SW 1271 (cell line): ENCODE data around the gene SETDB2.
"Not testable (repeated sequence)": the region's sequence is repeated elsewhere in the genome, so short reads cannot be mapped to it uniquely, and the experiment has no call there.

ENCODE experiments used
- DNase-seq, 2 experiments: peaks; one replicate each; lab custom pipeline; 2025; lab: John Stamatoyannopoulos, UW

The SETDB2 gene

DNA sequence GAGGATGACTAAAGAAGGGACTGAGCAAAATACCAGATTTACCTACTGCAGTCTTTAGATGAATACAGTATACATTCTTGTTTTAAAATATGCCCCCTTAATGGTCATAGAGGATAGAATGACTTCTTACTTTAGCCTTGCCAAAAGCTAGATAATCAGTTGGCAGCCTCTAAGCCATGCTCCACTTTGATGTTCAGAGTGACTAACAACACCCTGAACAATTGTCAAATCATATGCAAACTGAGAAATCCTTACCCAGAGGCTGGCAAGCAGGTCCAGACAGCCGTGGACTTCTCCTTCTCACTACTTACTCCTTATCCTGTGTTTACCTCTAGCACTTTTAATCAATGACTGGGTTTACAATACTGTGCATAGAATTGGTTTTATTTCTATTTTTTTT lies 28.1 kb downstream of the SETDB2 start:
- DNase-seq: no peak

DNA sequence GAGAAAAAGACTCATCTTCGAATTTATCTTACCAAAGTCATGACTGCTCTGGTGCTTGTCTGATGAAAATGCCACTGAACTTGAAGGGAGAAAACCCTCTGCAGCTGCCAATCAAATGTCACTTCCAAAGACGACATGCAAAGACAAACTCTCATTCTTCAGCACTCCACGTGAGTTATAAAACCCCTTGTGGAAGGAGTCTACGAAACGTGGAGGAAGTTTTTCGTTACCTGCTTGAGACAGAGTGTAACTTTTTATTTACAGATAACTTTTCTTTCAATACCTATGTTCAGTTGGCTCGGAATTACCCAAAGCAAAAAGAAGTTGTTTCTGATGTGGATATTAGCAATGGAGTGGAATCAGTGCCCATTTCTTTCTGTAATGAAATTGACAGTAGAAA lies 32.5 kb downstream of the SETDB2 start:
- no peak for DNase-seq

DNA sequence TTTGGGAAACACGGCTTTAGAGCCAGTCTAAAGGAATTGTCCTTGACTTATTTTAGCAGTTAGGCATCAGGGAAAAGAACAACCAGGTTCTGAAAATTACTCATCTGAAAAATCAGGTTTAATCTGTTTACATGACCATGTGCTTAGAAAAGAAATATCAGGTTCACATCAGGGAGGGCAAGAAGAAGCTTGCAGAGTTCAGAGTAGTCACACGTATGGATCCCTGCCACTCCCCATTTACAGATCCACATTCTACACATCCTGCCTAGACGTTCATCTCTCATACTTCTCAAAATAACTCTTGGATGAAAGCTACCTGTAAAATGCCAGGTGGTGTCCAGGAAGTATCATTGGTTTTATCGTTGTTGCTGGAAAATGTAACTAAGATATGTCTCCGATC lies 37.7 kb downstream of the SETDB2 start:
- DNase-seq: no peak

DNA sequence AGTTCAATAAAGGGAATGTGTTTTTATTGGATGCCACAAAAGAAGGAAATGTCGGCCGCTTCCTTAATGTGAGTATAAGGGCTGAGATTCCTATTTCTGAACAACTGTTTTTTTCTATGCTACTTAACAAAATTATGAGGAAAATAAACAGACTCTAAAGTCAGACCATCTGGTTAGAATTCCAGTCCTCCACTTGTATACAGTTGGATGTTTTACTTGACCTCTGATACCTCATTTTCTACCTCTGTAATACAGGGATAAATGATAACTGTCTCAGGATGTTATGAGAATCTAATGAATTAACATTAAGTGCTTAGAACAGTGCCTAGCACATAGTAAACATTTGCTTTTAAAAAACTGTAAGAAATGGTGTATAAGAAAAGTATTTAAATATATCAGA lies 44.5 kb downstream of the SETDB2 start:
- DNase-seq: no peak

DNA sequence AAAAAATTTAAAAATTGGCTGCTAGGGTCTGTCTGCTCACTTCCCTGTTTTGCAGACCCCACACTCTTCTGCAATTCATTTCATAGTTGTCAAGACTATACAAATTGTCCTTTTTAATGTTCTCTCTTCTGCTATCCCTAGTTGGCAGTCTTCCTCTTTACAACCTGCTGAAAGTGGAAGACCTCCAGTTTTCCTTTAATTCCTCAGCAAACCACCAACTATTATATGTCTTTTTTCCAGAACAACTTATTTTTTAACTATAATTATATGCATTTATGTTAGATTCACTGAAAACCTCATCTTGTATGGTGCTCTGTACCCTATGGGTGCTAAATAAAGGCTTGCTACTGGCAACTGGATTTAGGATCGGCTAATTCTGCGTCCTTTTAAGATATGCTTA lies 50.6 kb downstream of the SETDB2 start:
- no peak for DNase-seq

DNA sequence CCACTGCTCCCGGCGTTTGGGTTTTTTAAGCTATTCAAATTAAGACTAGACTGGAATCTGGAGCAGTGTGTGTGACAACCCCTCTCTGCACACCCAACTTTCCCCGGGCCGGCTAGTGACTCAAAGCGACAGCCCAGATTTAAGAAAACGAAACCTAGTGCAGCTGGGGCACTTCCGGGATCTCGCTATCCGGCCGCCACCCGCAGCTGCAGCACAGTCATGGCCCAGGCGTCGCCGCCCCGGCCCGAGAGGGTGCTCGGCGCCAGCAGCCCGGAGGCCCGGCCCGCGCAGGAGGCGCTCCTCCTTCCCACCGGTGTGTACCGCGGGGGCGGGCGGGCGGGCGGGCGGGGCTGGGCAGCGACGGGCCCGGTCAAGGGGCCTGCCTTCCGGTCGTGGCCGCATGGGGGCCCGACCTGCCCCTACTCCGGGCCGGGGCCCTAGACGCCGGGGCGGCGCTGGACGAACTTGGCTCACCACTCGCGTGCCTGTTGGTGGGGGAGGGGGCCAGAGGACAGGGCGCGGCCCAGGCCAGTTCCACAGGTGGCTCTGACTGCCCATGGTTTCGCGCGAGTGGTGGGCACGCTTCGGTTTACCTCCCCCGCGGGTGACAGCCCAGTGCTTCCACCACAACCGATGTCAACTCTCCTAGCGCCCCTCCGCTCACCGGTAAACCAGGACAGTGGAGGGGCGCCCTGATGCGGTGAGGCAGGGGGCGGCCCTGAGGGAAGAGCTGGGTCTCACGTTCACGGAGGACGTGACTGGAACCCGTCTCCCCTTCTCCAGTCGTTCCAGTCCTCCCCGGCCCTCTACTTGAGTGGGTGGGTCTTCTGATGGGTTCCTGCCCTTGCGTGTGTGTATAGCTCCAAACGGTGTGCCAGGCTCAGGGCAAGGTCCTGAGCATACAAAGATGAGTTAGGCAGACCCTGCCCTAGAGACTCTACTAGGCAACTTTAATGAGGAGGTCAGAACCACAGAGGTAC lies 52.0 kb downstream of the SETDB2 start, which contains the start of gene PHF11:
Gene PHF11 (plus strand): TSS at position 171 of the 980 bp plus-strand sequence. CDS start 49 bp downstream, at position 220.
- DNase-seq: peak; percentile 4 to 55

DNA sequence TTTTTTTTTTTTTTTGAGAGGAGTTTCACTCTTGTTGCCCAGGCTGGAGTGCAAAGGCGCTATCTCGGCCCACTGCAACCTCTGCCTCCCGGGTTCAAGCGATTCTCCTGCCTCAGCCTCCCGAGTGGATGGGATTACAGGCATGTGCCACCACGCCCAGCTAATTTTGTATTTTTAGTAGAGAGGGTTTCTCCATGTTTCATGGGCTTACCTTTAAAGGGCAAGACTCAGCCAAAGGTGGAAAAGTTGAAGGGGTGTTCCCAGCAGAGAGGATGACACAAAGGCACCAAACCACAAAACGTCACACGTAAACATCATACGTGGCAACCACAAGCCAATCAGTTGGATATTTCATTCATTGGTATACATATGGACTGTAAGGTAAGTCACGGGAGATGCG lies 52.8 kb downstream of the SETDB2 start:
- DNase-seq: not testable (repeated sequence)

DNA sequence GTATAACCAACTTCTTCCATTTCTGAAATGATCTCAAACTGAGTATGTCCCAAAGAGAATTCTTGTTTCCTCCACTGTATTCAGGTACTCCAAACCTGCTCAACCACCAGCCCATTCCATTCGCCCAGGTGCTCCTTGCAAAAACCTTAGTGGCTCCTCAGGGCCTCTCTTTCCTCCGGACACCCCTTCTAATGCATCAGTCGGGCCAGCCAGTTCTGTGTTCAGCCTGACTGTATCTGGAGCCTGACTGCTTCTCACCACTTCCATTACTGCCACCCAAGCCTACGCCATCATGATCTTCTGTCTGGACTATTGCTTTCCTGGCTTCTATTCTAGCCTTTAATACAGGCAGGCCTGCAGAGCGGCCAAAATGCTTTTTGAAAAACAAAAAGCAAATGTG lies 53.2 kb downstream of the SETDB2 start:
- no peak for DNase-seq

DNA sequence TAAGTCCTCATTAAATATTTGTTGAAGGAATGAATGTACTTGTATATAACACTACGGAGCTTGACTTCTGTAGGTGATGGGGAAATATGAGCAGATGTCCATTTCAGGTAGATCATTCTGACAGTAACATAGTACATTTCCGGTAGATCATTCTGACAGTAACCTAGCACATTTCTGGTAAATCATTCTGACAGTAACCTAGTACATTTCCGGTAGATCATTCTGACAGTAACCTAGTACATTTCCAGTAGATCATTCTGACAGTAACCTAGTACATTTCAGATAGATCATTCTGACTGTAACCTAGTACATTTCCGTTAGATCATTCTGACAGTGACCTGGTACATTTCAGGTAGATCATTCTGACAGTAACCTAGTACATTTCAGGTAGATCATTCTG lies 54.1 kb downstream of the SETDB2 start:
- no peak for DNase-seq

DNA sequence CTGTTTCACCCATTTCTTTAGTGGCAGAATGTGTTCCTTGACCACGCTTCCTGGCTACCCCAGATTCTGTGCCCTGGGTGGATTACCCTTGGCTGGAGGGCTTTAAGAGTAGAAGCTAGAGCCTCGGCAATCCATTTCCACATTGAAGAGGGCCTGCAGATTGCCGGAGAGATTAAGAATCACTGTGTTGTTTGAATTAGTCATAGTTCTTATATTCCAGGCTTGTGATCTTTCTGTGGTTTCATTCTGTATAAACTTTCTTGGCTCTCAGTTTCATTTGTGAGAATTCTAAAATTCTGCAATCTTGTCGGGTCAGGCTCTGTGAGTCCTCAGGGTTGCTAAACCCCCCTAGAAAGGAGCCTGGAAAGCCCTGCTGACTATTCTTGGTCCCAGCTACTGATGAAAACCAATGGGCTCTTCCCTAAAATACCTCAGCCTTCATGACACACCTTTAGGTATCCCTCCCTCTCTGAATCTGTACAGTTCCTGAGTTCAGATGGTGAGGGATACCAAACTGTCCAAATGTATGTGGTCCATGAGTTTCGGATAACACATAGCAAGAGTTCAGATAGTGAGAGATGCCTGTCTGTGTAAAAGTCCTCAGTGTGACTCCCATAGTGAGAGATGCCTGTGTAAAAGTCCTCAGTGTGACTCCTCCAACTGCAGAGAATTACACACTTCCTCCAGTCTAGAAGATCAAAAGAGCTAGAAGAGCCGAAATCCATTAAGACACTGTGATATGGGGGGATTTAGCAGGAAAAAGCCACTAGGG lies 56.0 kb downstream of the SETDB2 start:
- no peak for DNase-seq

DNA sequence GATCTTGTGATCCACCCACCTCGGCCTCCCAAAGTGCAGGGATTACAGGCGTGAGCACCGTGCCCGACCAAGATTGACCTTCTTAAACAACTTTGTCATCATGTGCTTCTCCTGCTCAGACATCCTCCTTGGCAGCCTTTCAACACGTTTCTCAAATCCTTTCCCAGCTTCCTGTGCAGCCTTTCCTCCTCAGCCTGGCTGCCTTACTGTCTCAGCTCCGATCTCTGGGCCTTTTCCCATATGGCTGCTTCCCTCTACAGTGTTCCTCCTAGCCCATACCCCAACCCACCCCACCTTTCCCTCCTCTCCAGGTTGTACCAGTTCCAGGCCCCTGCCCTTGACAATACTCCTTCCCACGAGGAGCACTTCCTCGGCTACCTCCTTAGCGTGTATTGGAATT lies 58.9 kb downstream of the SETDB2 start:
- DNase-seq: no peak

DNA sequence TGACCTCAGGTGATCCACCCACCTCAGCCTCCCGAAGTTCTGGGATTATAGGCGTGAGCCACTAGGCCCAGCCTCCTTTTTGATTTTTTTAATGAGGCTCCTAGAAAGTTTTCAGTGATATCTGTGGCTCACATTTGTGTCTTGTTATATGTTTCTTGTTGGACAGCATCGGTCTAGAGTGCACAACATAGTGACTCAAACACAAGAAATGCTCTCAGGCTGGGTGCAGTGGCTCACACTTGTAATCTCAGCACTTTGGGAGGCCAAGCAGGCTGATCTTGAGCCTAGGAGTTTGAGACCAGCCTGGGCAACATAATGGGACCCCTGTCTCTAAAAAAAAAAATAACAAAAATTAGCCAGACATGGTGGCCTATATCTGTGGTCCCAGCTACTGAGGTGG lies 59.9 kb downstream of the SETDB2 start:
- no peak for DNase-seq

DNA sequence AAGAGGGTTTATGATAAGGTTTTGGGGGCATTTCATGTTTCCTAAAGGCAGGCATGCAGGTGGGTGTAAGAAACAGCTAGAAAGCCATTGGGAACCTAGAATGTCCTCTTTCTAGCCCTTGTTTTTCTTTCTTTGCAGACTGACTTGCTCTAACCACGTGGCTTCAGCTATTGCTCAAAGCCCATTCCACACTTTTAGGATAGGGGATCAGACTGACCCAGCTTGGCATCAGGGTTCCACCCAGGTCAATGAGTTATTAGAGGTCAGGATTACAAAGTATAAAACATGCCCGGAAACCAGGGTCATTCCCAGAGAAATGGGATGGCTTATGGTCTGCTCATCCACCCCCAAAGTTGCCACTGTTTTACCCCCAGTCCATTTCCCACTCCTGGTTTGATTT lies 68.5 kb downstream of the SETDB2 start:
- DNase-seq: no peak

DNA sequence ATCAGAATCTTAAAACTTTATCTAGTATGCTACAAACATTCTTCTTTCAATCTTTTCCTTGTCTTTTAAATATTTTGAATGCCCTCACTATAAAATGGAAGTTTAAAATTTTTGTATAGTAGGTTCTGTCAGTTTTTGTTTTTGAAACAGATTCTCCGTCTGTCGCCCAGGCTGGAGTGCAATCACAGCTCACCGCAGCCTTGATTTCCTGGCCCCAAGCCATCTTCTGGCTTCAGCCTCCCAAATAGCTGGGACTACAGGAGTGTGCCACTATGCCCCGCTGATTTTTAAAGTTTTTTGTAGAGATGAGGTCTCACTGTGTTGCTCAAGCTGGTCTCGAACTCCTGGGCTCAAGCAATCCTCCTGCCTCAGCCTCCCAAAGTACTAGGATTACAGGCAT lies 72.4 kb downstream of the SETDB2 start:
- no peak for DNase-seq

DNA sequence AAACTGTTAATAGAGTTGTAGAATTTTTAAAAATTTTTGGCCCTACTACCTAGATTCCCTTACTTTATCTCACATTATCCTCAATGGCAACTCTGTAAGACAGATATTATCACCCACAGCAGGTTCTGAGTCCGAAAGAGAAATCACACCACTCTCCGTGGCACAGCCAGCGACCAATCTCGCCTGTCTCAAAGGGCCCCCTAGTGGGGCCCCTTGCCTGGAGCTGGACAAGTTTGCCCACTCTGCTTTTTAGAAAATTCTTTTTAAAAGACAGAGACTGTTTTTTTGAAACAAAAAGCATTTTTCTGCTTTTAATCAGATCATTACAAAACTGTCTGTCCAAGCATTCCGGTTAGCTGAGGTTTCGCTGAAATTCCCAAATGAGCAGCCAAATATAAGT lies 73.4 kb downstream of the SETDB2 start:
- no peak for DNase-seq

DNA sequence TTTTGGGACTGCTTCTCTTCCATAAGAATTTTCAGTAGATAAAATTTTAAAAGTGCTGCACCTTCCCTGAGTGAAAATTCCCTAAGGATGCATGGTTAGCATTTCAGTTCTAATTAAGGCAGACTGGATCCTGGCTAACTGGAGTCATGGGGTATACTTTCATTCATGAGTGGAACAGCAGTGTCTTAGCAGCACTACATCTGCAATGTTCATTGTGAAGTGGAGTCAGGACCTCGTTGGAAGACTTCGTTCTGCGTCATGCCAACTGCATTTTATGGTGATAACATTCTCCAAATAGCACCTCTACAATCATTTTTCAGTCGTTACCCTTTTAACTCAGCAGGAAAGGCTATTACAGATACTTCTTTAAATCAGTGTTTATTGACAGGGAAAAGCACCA lies 77.2 kb downstream of the SETDB2 start:
- no peak for DNase-seq

DNA sequence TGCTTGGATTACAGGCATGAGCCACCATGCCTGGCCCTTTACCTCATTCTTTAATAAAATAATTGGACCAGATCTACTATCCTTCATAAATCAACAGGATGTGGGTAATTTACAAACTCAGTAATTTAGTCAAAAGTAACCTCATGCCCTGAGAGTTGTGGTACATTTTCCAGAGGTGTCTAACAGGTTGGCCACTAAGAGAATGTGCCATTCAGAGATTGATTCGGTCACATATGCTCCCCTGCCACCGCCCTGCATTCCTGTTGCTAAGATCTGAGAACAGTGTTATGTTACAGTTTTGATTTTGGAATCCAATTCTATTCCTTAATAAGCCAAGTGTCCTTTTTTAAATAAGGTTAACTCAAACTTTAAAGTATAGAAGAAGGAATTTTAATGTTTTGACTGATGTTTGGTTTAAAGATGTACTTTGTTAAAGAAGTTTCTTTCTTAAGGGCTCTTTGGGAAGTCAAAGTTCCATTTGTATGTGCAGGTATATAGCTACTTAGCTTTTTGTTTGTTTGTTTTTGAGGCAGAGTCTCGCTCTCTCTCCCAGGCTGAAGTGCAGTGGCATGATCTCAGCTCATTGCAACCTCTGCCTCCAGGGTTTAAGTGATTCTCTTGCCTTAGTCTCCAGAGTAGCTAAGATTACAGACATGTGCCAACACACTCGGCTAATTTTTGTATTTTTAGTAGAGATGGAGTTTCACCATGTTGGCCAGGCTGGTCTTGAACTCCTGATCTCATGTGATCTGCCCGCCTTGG lies 80.8 kb downstream of the SETDB2 start:
- DNase-seq: no peak

DNA sequence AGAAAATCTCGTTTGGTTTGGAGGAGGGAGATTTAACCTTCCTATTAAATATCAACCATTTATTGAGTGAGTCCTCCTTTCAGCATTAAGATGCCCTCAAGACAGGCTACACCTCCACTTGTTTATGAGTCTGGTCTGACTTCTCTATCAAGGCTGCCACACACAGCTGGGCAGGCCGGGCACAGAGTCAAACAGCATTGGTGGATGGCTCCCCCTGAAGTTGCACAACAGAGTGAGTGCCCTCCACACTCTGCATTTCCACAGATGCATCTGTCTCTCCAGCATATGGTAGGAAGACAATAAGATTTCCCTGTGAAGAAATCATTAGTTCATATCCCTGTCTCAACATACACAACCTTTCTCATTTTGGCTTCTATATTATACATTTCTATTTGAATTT lies 83.0 kb downstream of the SETDB2 start:
- no peak for DNase-seq

DNA sequence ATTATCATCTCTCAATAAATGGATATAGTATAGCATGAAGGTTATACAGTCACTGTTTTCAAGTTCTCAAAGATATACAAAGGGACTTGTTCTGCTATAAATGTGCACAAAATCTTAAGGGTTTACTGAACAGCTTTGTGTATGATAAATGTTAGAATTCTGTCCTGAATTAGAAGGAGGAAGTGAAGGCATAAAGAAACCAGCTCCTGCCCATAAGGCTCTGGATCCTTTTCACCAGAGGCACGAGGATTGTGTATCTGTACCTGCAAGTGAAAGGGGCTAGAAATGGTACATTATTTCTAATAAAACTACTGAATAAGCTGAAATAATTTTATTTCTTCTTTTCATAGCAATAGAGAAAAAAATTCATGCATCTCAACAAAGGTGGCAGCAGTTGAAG lies 84.1 kb downstream of the SETDB2 start:
- DNase-seq: no peak

DNA sequence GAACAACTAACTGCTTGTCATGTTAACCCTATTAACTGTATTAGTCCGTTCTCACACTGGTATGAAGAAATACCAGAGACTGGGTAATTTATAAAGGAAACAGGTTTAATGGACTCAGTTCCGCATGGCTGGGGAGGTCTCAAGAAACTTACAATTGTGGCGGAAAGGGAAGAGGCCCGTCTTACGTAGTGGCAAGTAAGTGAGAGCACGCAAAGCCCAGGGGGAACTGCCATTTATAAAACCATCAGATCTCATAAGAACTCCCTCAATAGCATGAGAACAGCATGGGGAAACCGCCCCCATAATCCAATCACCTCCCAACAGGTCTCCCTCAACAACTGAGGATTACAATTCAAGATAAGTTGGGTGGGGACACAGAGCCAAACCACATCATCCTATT lies 86.4 kb downstream of the SETDB2 start:
- no peak for DNase-seq

DNA sequence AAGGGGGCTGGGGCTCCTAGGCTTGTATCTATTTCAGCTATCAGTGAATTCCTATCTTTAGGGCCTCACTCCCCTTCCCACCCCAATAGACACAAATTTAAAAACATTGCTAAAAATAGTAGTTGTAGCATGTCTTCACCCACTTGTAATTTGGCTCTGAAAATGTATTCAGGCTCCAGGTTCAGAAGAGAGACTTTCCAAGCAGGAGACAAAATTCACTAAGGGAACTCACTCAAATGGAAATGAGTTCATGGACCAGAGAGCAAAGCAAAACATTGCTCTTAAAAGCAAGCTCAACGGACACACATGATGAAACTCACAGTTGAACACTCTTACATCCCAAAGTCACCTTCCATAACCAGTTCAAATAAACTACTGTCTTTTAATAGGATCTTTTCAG lies 88.5 kb downstream of the SETDB2 start:
- no peak for DNase-seq

DNA sequence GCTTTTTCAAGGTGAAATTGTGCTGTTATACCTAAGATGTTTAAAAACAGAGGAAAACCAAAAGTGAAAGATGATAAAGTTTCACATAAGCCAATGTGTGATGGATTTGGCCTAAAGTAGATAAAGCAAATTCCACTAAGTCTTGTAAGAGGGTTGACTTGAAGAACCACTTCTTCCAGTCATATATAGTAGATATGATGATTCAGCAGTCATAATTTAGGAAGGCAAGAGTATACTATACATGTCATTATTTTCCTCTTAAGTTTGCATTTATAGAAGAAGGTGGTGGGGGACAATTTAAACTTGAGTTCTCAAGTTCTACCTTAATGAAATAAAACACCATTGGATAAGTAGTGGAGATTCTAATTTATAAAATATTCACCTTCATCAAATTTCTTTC lies 88.9 kb downstream of the SETDB2 start:
- no peak for DNase-seq
